HG03135 (cell line): ENCODE results near the gene AIG1.
"Not testable (repeated sequence)": the region's sequence is repeated elsewhere in the genome, so short reads cannot be mapped to it uniquely, and the experiment has no call there.

Experiments
- ATAC-seq: cut with Tn5 transposase; IDR thresholded peaks from one replicate; pipeline ENCODE4 v1.9.1; 2021; ENCODE audit warnings: mild to moderate bottlenecking, moderate library complexity; ENCODE audit not compliant: unreplicated experiment

AIG1 gene

DNA sequence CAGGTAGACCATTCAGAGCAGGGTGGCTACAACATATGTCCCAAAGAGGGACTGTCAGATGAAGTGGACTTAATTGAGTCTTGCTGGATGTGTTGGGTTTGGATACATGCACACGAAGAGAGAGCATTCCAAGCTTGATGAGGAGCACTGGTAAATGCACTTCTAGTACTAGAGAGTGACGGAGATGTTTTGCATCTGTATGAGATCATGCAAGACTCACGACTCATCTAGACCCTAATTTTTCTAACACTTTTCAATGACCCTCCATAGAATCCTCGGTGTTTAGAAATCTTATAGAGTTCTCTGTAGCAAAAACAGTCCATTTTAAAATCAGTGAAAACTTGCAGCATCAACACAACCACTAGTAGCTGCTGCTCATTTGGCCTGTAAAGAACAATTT is 4.8 kb upstream of the AIG1 start:
- ATAC-seq: no peak

GRCh38 chr6:143058987-143059386 is 1.7 kb upstream of the AIG1 start:
- no peak for ATAC-seq

- no peak for ATAC-seq
Measured at GRCh38 chr6:143059663-143060353, 881 bp upstream of the AIG1 start.

- ATAC-seq: peak; percentile 67
Measured at GRCh38 chr6:143060354-143060805, 309 bp upstream of the AIG1 start.

DNA sequence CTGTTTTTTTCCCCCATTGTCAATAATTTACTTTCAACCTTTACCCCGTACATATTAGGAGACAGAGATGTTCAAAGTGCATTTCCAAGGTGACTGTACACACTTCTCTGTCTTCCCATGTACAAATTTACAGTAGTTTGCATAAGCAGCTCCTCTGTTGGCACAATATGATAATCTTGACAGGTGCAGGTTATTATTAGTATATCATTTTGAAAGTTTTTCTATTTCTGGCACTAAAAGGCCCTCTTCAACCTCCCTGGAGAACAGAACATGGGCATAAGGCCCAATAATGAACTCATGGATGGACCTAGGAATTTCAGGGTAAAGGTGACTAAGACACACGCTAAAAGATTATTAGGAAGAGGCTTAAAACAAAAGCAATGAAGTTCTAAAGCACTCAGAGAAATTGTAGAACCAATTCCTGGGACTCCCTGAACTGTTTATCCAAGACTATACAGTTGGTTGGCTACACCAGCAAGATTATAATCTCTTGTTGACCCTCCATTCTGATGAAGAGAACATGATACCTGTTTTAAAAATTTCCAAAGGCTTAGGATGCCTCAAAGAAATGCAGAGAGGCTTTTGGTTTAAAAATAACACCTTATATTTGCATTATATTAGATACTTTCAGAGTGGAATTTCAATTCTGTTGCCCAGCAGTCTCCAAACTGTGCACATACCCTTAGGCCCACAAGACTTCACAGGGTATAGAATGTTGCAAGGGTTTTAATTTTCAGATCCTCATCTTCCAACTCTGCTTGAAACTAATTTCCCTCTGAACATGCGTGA is 1.1 kb downstream of the AIG1 start:
- peak; percentile 5 for ATAC-seq

- no peak for ATAC-seq
Measured at GRCh38 chr6:143062551-143062950, 1.9 kb downstream of the AIG1 start.

DNA sequence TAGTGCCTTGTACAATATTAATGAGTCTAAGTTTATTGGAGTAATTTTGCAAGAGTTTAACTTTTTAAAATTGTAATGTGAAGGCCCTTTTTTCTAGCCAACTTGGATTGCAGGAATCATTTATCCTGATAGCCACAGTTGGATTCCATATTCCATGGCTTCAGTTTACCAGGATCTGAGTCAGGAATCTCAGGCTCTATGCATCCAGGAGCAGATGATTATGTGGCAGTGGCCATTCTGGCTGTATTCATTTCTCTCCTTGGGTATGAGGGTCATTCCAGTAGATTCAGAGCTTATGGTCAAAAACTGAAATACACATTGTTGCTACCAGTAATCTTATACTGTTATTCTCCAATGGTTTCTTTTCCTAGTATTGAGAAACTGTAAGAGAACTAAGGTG is 2.9 kb downstream of the AIG1 start:
- ATAC-seq: no peak

- no peak for ATAC-seq
Measured at GRCh38 chr6:143064271-143064670, 3.6 kb downstream of the AIG1 start.

DNA sequence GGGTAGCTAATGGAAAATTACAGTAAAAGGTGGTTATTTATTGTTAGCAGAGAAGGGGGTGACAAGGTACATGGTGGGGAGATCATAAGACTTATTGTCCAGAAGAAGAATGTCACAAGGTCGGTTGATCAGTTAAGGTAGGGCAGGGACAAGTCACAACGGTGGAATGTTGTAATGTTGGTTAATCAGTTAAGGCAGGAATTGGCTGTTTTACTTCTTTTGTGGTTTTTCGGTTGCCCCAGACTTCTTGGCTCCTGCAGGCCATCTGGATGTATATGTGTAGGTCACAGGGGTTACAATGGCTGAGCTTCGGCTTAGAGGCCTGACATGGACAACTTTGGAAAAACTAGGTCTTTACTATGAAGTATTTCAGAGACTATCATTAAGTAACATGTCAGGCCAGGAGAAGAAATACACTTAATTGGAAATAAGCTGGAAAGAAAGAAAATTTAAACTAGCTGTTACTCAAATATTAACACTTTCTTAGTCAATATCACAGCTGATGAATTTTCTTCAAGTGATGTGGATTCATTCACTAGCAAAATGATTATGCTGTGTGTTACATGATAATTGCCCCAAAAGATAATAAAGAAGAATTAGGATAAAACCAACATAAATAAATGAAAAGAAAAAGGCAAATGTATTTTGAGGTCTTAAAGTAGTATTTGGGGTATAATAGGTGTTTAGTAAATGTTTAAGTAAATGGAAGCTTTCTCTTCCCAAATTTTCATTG is 4.4 kb downstream of the AIG1 start:
- no peak for ATAC-seq

DNA sequence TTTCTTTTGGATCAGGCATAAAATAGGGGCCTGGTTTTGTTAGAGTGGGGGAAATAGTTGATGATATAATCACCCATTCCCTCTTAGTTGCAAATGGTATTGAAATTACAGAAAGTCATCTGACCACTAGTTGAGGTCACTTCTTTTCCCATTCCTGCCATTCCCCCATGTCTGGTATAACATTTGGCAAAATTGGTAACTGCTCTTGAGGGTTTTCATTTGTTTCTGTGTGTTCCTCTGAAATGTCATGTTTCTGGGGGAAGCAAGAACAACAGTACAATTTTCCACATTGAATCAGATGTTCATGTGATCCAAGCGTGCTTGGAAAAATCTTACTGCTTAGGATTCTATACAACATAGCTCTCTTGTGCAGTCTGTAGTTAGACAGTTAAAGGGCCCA is 7.3 kb downstream of the AIG1 start:
- no peak for ATAC-seq

DNA sequence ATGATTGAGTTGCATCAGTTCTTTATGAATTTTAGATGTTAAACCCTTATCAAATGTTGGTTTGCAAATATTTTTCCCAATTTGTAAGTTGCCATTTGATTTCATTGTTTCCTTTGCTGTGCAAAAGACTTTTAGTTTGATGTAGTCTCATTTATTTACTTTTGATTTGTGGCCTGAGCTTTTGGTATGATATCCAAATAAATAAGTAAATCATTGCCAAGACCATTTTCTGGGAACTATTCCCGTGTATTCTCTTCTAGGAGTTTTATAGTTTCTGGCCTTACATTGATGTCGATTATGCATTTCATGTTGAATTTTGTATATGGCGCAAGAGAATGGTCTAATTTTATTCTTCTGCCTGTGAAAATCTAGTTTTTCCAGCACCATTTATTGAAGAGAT is 13.4 kb downstream of the AIG1 start:
- ATAC-seq: no peak

GRCh38 chr6:143074670-143075318 is 14.1 kb downstream of the AIG1 start:
- no peak for ATAC-seq

- no peak for ATAC-seq
Measured at GRCh38 chr6:143078468-143079324, 18.0 kb downstream of the AIG1 start.

GRCh38 chr6:143079325-143079640 is 18.6 kb downstream of the AIG1 start:
- no peak for ATAC-seq

GRCh38 chr6:143082274-143082673 is 21.6 kb downstream of the AIG1 start:
- not testable (repeated sequence) for ATAC-seq

GRCh38 chr6:143084019-143084418 is 23.3 kb downstream of the AIG1 start:
- not testable (repeated sequence) for ATAC-seq

GRCh38 chr6:143087335-143087734 is 26.6 kb downstream of the AIG1 start:
- not testable (repeated sequence) for ATAC-seq

DNA sequence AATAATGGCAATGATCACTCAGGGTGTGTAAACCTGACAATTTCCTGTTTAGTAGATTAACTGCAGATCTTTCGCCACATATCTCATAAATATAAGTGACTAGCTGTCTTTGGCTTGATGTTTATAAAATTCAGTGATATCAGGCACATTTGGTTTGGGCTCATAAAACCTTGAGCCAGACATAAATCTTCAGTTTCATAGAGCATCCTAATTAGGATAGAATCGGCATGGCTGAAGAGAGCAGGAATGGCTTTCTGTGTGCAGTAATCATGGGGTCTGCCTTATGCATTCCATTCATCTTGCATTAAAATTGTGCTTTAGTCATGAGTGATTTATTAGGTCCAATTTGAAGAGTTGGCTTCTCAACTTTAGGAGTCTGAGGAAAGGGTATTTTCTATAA is 27.2 kb downstream of the AIG1 start:
- ATAC-seq: no peak

DNA sequence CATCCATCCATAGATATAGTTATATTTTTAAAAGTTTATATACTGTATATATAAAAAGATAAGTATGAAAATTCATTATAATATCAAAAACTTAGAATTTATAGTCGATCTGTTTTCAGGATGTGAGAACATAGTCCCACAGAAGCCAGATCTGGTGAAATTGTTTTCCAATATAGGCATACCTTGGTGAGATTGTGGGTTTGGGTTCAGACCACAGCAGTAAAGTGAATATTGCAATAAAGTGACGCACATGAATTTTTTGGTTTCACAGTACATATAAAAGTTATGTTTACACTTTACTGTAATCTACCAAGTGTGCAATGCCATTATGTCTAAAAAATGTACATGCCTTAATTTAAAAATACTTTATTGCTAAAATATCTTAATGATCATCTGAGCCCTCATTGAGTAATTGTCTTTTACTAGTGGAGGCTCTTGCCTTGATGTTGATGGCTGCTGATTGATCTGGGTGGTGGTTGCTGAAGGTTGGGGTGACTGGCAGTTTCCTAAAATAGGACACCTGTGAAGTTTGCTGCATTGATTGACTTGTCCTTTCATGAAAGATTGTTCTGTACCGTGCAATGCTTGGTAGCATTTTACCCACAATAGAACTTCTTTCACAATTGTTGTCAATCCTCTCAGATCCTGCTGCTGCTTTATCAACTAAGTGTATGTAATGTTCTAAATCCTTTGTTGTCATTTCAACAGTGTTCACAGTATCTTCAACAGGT is 29.8 kb downstream of the AIG1 start:
- ATAC-seq: no peak

- ATAC-seq: no peak
Measured at GRCh38 chr6:143092768-143093167, 32.1 kb downstream of the AIG1 start.
